ENCODE data around the gene PXDC1. TPM values are rescaled to one million over a fixed set of nuclear protein-coding genes. Genes with fewer than 3 reads are reported as not detected.

PXDC1 gene
- total and polyA plus RNA-seq, 2 donors (not counting 3 experiments of a cell fraction or from before 2014, with no cell fraction given) = 60.9 to 121 TPM

DNA sequence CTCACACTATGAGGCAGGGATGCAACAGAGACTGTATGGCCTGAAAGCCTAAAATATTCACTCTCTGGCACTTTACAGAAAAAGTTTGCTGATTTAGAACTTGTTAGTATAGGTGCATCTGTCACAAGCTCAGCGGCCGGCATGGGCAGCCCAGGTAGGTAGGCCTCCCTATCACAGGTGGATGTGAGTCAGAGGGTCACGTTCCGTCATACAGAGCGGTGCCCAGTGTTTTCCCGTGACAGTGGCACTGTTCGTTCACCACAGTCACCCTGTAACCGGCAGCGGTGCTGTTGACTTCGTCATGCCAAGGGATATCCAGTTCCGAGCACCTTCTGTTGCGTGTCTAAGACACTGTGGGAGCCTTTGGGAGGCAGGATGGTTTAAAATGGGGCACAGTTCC lies 32.9 kb upstream of the PXDC1 start:
- Histone ChIP-seq H3K9me3 (replicated peaks; ENCODE audit: control insufficient read depth, insufficient read depth, low read length) (no peaks in the 10 kb centered on the region), H3K36me3 (ENCODE audit: control insufficient read depth in 2 of 2, extremely low read depth in 1 of 2, insufficient read depth in 2 of 2, low read length in 2 of 2) (no peaks in the 10 kb centered on the region), H3K79me2 (ENCODE audit: control insufficient read depth, insufficient read depth, low read length) (no peaks in the 10 kb centered on the region), H3K27me3 (ENCODE audit: control insufficient read depth in 2 of 2, insufficient read depth in 2 of 2, low read length in 2 of 2) (no peaks in the 10 kb centered on the region), H3K4me3 (replicated peaks in 1 of 3; ENCODE audit: insufficient read depth in 1 of 3, low read depth in 1 of 3, low read length in 3 of 3) (no peak overlapping the region), H3K27ac (ENCODE audit: insufficient read depth, low read depth, low read length) (no peak overlapping the region), H2AFZ (ENCODE audit: low read depth, low read length) (no peak overlapping the region), H3K4me2 (ENCODE audit: insufficient read depth, low read length) (no peak overlapping the region), H3K9me1 (replicated peaks; ENCODE audit: control insufficient read depth, extremely low read depth, insufficient read depth, low read length) (no peaks in the 10 kb centered on the region), H3K4me1 (ENCODE audit: control insufficient read depth, extremely low read depth, insufficient read depth, low read length) (no peaks in the 10 kb centered on the region), H3K9ac (replicated peaks; ENCODE audit: extremely low read depth, insufficient read depth, low read length) (no peak overlapping the region), H4K20me1 (replicated peaks; ENCODE audit: control insufficient read depth, extremely low read depth, insufficient read depth, low read length) (no peaks in the 10 kb centered on the region)
- intact Hi-C loops (cut with micrococcal nuclease) = no loop called here
- no peak for DNase-seq (ENCODE audit: low read depth, low spot score)
- no peak for FAIRE-seq
- BruUV-seq (replicated peaks) = no TSS peak
- dilution Hi-C loops (cut with MboI; ENCODE audit: extremely low pct_ligation_motif_present, low sequenced_read_pairs) = no loop called here
- TF ChIP-seq POLR2A (IDR thresholded peaks at IDR 0.05; ENCODE audit: low read depth, low read length) (no peak), JUN (IDR thresholded peaks at IDR 0.05; ENCODE audit: borderline replicate concordance, insufficient read depth, insufficient read length, low read depth) (no peak), GATA2 (IDR thresholded peaks at IDR 0.05; ENCODE audit: insufficient read depth, insufficient read length, low read depth, low read length) (no peak), FOS (IDR thresholded peaks at IDR 0.05; ENCODE audit: borderline replicate concordance, insufficient read depth, low read length) (no peak), POLR2AphosphoS5 (IDR thresholded peaks at IDR 0.05; ENCODE audit: insufficient read depth, low read depth, low read length) (no peak), MYC (IDR thresholded peaks at IDR 0.05; ENCODE audit: low read depth, low read length) (no peak), EZH2 (IDR thresholded peaks at IDR 0.05; ENCODE audit: borderline replicate concordance, low read depth, low read length, severe bottlenecking) (no peak)
- TF ChIP-seq, protein P1, sequence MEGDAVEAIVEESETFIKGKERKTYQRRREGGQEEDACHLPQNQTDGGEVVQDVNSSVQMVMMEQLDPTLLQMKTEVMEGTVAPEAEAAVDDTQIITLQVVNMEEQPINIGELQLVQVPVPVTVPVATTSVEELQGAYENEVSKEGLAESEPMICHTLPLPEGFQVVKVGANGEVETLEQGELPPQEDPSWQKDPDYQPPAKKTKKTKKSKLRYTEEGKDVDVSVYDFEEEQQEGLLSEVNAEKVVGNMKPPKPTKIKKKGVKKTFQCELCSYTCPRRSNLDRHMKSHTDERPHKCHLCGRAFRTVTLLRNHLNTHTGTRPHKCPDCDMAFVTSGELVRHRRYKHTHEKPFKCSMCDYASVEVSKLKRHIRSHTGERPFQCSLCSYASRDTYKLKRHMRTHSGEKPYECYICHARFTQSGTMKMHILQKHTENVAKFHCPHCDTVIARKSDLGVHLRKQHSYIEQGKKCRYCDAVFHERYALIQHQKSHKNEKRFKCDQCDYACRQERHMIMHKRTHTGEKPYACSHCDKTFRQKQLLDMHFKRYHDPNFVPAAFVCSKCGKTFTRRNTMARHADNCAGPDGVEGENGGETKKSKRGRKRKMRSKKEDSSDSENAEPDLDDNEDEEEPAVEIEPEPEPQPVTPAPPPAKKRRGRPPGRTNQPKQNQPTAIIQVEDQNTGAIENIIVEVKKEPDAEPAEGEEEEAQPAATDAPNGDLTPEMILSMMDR (IDR thresholded peaks at IDR 0.05; ENCODE audit: extremely low read depth in 1 of 2, insufficient read depth in 1 of 2, low read depth in 1 of 2, low read length in 2 of 2) = no peak
- TF ChIP-seq, protein P2, sequence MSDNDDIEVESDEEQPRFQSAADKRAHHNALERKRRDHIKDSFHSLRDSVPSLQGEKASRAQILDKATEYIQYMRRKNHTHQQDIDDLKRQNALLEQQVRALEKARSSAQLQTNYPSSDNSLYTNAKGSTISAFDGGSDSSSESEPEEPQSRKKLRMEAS (IDR thresholded peaks at IDR 0.05; ENCODE audit: insufficient read depth, insufficient read length) = no peak
- CTCF ChIA-PET = no interaction called here
- POLR2A ChIA-PET = no interaction called here

All from endothelial cell of umbilical vein (primary cell).